GM12878 (cell line): ENCODE data around the gene RXFP4. TPM values are rescaled to one million over a fixed set of nuclear protein-coding genes. Genes with fewer than 3 reads are reported as not detected.

Experiments
- ATAC-seq: fragments of 200-7000 bp; cut with Tn5 transposase; 3 replicates; pipeline ENCODE4 v1.9.1; 2020; ENCODE audit warnings: mild to moderate bottlenecking, moderate library complexity
- BruUV-seq: library from RNA; stranded (reverse); fragments of 400-500 nt; replicated peaks from 2 replicates; lab custom pipeline; 2021; lab: Mats Ljungman, UMichigan
- CTCF ChIA-PET: fragments of 300-600 bp; sonication (Branson Sonifier 250); formaldehyde crosslinking; extraction: SDS; loops from one replicate; lab custom pipeline; 2021; ENCODE audit warnings: inconsistent platforms; lab: Yijun Ruan, JAX
- POLR2A ChIA-PET: fragments of 350-600 bp; formaldehyde crosslinking; extraction: SDS; loops from one replicate; lab custom pipeline; 2021; ENCODE audit warnings: inconsistent platforms; lab: Charles Lee
- RAD21 ChIA-PET: fragments of 300-600 bp; sonication (Branson Sonifier 250); formaldehyde crosslinking; loops from one replicate; lab custom pipeline; 2023; ENCODE audit warnings: antibody characterized with exemption; ENCODE audit not compliant: unreplicated experiment; lab: Charles Lee
- SMC1A ChIA-PET: fragments of 300-600 bp; sonication (Branson Sonifier 250); formaldehyde crosslinking; loops from one replicate; lab custom pipeline; 2023; ENCODE audit not compliant: unreplicated experiment, uncharacterized antibody; lab: Charles Lee
- DNase-seq: peaks from one replicate; pipeline ENCODE4 v3.0.0-alpha.2; 2011; ENCODE audit warnings: low read depth, low spot score
- FAIRE-seq: peaks from 3 replicates; lab custom pipeline; 2011; peaks lifted over from hg19 to GRCh38; lab: Jason Lieb, UNC
- H2AFZ ChIP-seq: 2 replicates; pipeline ENCODE4 v1.6.0; 2011; ENCODE audit warnings: low read depth, low read length, control low read depth; ENCODE audit not compliant: control insufficient read depth
- H3K27ac ChIP-seq: 2 replicates; pipeline ENCODE4 v1.5.1; 2011; ENCODE audit warnings: control low read depth; ENCODE audit not compliant: control insufficient read depth, insufficient read depth
- H3K27me3 ChIP-seq, 2 experiments: replicated peaks in 1 of 2; 2 replicates each; pipeline versions ENCODE4 v1.6.0 to v1.6.1; 2011; ENCODE audit warnings: low read length in 1 of 2; ENCODE audit not compliant: control insufficient read depth in 2 of 2, insufficient read depth in 2 of 2
- H3K36me3 ChIP-seq, 2 experiments: 2 replicates each; pipeline ENCODE4 v1.5.1; 2011; ENCODE audit warnings: low read length in 1 of 2; ENCODE audit not compliant: control insufficient read depth in 2 of 2, insufficient read depth in 2 of 2
- H3K4me1 ChIP-seq: 2 replicates; pipeline ENCODE4 v1.6.1; 2011; ENCODE audit warnings: mild to moderate bottlenecking, low read length, moderate library complexity, mixed read lengths; ENCODE audit not compliant: control insufficient read depth, insufficient read depth
- H3K4me2 ChIP-seq: 2 replicates; pipeline ENCODE4 v1.6.0; 2011; ENCODE audit warnings: control low read depth; ENCODE audit not compliant: control insufficient read depth, insufficient read depth
- H3K4me3 ChIP-seq: fragments of 200-600 bp; sonication (generic); 2 replicates; pipeline ENCODE4 v1.5.1; 2016
- H3K79me2 ChIP-seq: 2 replicates; pipeline ENCODE4 v1.6.0; 2011; ENCODE audit warnings: low read length; ENCODE audit not compliant: control insufficient read depth, insufficient read depth
- H3K9ac ChIP-seq: 2 replicates; pipeline ENCODE4 v1.8.0; 2011; ENCODE audit warnings: low read length, control low read depth, mixed read lengths; ENCODE audit not compliant: control insufficient read depth, insufficient read depth
- H3K9me3 ChIP-seq: replicated peaks from 3 replicates; pipeline ENCODE4 v1.5.1; 2011; ENCODE audit warnings: mild to moderate bottlenecking, low read length; ENCODE audit not compliant: control insufficient read depth, insufficient read depth
- H4K20me1 ChIP-seq: 2 replicates; pipeline ENCODE4 v1.6.0; 2011; ENCODE audit not compliant: control insufficient read depth, insufficient read depth
- CBX5 ChIP-seq: sonication (generic); IDR thresholded peaks from 2 replicates; pipeline ENCODE4 v1.6.1; 2016; ENCODE audit warnings: low read depth, moderate library complexity, mild to moderate bottlenecking, inconsistent platforms
- CHD4 ChIP-seq: fragments of 200-600 bp; sonication (generic); IDR thresholded peaks from 2 replicates; pipeline ENCODE4 v1.6.1; 2016; ENCODE audit warnings: mild to moderate bottlenecking
- CREM ChIP-seq: IDR thresholded peaks from 2 replicates; pipeline ENCODE4 v1.6.1; 2014; ENCODE audit warnings: antibody characterized with exemption, low read depth
- FOXK2 ChIP-seq: fragments of 450-650 bp; IDR thresholded peaks from 2 replicates; pipeline ENCODE4 v1.6.1; 2017; ENCODE audit warnings: mild to moderate bottlenecking, moderate library complexity
- GATAD2B ChIP-seq: fragments of 450-650 bp; conservative IDR thresholded peaks from 2 replicates; pipeline ENCODE4 v1.6.1; 2017; ENCODE audit warnings: low read depth, mild to moderate bottlenecking, moderate library complexity
- JUNB ChIP-seq: IDR thresholded peaks from 2 replicates; pipeline ENCODE4 v1.6.1; 2016; ENCODE audit warnings: antibody characterized with exemption, mild to moderate bottlenecking
- MTA3 ChIP-seq: IDR thresholded peaks from 2 replicates; pipeline ENCODE4 v1.6.1; 2012; ENCODE audit warnings: low read length, inconsistent platforms, borderline replicate concordance
- NRF1 ChIP-seq: conservative IDR thresholded peaks from 2 replicates; pipeline ENCODE4 v1.6.1; 2011; ENCODE audit warnings: mild to moderate bottlenecking, low read depth, low read length, improper control_type of control experiment
- PAX8 ChIP-seq: fragments of 450-650 bp; IDR thresholded peaks from 2 replicates; pipeline ENCODE4 v1.6.1; 2017; ENCODE audit warnings: mild to moderate bottlenecking, moderate library complexity
- PRDM15 ChIP-seq: fragments of 450-650 bp; formaldehyde crosslinking; IDR thresholded peaks from 2 replicates; pipeline ENCODE4 v1.4.0; 2020; ENCODE audit warnings: mild to moderate bottlenecking, moderate library complexity
- RFX5 ChIP-seq: IDR thresholded peaks from 2 replicates; pipeline ENCODE4 v1.6.1; 2011; ENCODE audit warnings: low read depth, low read length, improper control_type of control experiment
- SIX5 ChIP-seq: IDR thresholded peaks from 2 replicates; pipeline ENCODE4 v1.6.1; 2011; ENCODE audit warnings: mild to moderate bottlenecking, low read depth, low read length, moderate library complexity; ENCODE audit not compliant: severe bottlenecking
- SMAD1 ChIP-seq: fragments of 450-650 bp; IDR thresholded peaks from 2 replicates; pipeline ENCODE4 v1.6.1; 2018; ENCODE audit warnings: mild to moderate bottlenecking, low read depth; ENCODE audit not compliant: partially characterized antibody
- TCF12 ChIP-seq: IDR thresholded peaks from 2 replicates; pipeline ENCODE4 v1.6.1; 2011; ENCODE audit warnings: low read depth, mild to moderate bottlenecking, low read length
- ZNF622 ChIP-seq: fragments of 450-650 bp; IDR thresholded peaks from 2 replicates; pipeline ENCODE4 v1.6.1; 2017; ENCODE audit warnings: mild to moderate bottlenecking, inconsistent platforms
- WGBS: methylation state at CpG from one replicate; pipeline ENCODE4 v1.1.6; 2016; ENCODE audit warnings: low lambda C conversion rate; ENCODE audit not compliant: insufficient replicate concordance, insufficient coverage; ENCODE audit errors: missing lambda C conversion rate; 5-methylcytosine and 5-hydroxymethylcytosine counted together
- in situ Hi-C: fragments of 300-500 bp; cut with MboI; formaldehyde crosslinking; loops from 9 replicates; pipeline ENCODE4 v1.14.3; 2018; ENCODE audit warnings: mixed read lengths
- intact Hi-C: fragments of 100-400 bp; cut with micrococcal nuclease; formaldehyde crosslinking; loops from one replicate; pipeline ENCODE4 v1.14.2; 2022; ENCODE audit not compliant: unreplicated experiment
- polyA plus RNA-seq, 11 experiments: library from polyadenylated mRNA; depleted of rRNA in 4 of 11; unstranded in 6 of 11; stranded (reverse) in 5 of 11; fragments of >200 nt; fragmentation: Nextera tagmentation in 4 of 11; fragmentation: Illumina TruSeq in 1 of 11; extraction: Ambion mirVana in 4 of 11; extraction: Trizol in 1 of 11; gene quantifications; 1 replicate in 1 of 11; 2 replicates in 10 of 11; pipeline versions ENCODE4 v1.2.1 to v1.2.3, GENCODE V29; 2011 to 2016; ENCODE audit warnings: inconsistent platforms in 2 of 11, missing spikeins in 2 of 11, low read depth in 1 of 11
- total RNA-seq, 4 experiments: library from RNA; depleted of rRNA in 3 of 4; stranded (reverse); fragments of >200 nt in 3 of 4; fragmentation: Illumina TruSeq in 1 of 4; extraction: Trizol in 1 of 4; gene quantifications; 2 replicates each; pipeline versions ENCODE4 v1.2.1 to v1.2.3, GENCODE V29; 2013 to 2021

RXFP4 gene
- total and polyA plus RNA-seq, 10 of the 15 experiments (the other 5 are each of a cell fraction or from before 2014, with no cell fraction given) = 0.10 to 0.40 (median 0.39) TPM; not detected in 7

DNA sequence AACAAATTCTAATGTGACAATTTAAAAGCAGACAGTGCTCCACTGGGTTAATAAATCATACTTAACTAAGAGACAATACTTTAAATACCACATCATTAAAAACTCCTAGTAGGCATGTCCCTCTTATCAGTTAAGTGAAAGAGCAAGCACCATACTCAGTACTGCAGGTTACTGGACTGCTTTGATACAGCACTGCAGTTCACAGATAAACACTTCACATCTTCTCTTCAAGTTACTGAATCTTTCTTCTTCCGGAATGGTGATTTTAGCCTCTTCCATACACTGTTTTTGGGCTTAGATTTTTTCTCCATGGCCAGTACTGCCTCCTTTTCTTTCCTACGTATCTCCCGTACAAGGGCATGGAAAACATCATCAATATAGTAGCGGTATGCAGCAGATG, 41.3 kb upstream of the RXFP4 start (continued):
- no peak for TF ChIP-seq FOXK2
- TF ChIP-seq CBX5 = no peak
- TF ChIP-seq MTA3 = no peak
- no peak for TF ChIP-seq PRDM15 (CRISPR knock-in tag)
- TF ChIP-seq TCF12 = no peak

GRCh38 chr1:155904261-155904660, 37.2 kb upstream of the RXFP4 start:
- H3K9me3 ChIP-seq = no peaks in the 10 kb centered on the region
- no peak overlapping the region for H3K27ac ChIP-seq
- ATAC-seq = no peak
- intact Hi-C loops = no loop called here
- TF ChIP-seq NRF1 = no peak
- TF ChIP-seq SIX5 = no peak
- TF ChIP-seq CREM = no peak
- TF ChIP-seq PAX8 = no peak
- TF ChIP-seq ZNF622 = no peak
- TF ChIP-seq SMAD1 = no peak
- TF ChIP-seq JUNB = no peak
- TF ChIP-seq CHD4 = no peak
- no peak for TF ChIP-seq TCF12
- no peak for TF ChIP-seq RFX5
- TF ChIP-seq GATAD2B = no peak
- H3K79me2 ChIP-seq = peaks cover 3% of the 10 kb centered on the region; the same call in 1 of the 2 replicates
- no peak overlapping the region for H3K4me3 ChIP-seq
- no peaks in the 10 kb centered on the region for H3K27me3 ChIP-seq
- FAIRE-seq = no peak
- 96% methylated on average over 12 of the region's 12 CpGs for WGBS
- peaks cover 6 to 30% of the 10 kb centered on the region in 2 experiments for H3K36me3 ChIP-seq
- ChIA-PET CTCF (interaction anchor here (1.0 to 2.1 kb wide), 3 partner anchors 44 to 162 kb away, joined by 3 to 8 read pairs (median 4); partner anchors contain the start of gene SYT11), SMC1A (interaction anchor here (0.5 to 2.6 kb wide), 11 partner anchors 12 to 242 kb away, joined by 3 to 6 read pairs (median 3); no protein-coding TSS in a partner anchor), RAD21 (interaction anchor here (1.3 to 1.6 kb wide), 2 partner anchors 22 to 28 kb away, joined by 4 read pairs; no protein-coding TSS in a partner anchor), POLR2A (no interaction called here)
- BruUV-seq = TSS peak; percentile 41
- no peak overlapping the region for H3K4me2 ChIP-seq
- no peaks in the 10 kb centered on the region for H3K4me1 ChIP-seq
- no peak overlapping the region for H2AFZ ChIP-seq
- no peaks in the 10 kb centered on the region for H4K20me1 ChIP-seq
- H3K9ac ChIP-seq = no peak overlapping the region
- DNase-seq = no peak
- in situ Hi-C loops = no loop called here
